GM12875 (cell line): ENCODE measurements around the gene AUNIP.
A peak's percentile ranks its signal among the peaks of the same experiment; 100 is the strongest.

Source experiments
- H3K4me3 ChIP-seq: one replicate; pipeline ENCODE4 v1.5.1; 2011; ENCODE audit warnings: low read depth, low read length, control low read depth
- TF ChIP-seq, protein P1 (sequence below): IDR thresholded peaks from 2 replicates; pipeline ENCODE4 v1.5.1; 2011; ENCODE audit warnings: low read depth, mild to moderate bottlenecking, control low read depth, inconsistent platforms, low read length, moderate library complexity, borderline replicate concordance; ENCODE audit not compliant: insufficient read depth

AUNIP gene

GRCh38 chr1:25897754-25898153 lies 38.5 kb upstream of the AUNIP start:
- TF ChIP-seq, protein P1, sequence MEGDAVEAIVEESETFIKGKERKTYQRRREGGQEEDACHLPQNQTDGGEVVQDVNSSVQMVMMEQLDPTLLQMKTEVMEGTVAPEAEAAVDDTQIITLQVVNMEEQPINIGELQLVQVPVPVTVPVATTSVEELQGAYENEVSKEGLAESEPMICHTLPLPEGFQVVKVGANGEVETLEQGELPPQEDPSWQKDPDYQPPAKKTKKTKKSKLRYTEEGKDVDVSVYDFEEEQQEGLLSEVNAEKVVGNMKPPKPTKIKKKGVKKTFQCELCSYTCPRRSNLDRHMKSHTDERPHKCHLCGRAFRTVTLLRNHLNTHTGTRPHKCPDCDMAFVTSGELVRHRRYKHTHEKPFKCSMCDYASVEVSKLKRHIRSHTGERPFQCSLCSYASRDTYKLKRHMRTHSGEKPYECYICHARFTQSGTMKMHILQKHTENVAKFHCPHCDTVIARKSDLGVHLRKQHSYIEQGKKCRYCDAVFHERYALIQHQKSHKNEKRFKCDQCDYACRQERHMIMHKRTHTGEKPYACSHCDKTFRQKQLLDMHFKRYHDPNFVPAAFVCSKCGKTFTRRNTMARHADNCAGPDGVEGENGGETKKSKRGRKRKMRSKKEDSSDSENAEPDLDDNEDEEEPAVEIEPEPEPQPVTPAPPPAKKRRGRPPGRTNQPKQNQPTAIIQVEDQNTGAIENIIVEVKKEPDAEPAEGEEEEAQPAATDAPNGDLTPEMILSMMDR, result no peak
- H3K4me3 ChIP-seq, result no peak overlapping the region

DNA sequence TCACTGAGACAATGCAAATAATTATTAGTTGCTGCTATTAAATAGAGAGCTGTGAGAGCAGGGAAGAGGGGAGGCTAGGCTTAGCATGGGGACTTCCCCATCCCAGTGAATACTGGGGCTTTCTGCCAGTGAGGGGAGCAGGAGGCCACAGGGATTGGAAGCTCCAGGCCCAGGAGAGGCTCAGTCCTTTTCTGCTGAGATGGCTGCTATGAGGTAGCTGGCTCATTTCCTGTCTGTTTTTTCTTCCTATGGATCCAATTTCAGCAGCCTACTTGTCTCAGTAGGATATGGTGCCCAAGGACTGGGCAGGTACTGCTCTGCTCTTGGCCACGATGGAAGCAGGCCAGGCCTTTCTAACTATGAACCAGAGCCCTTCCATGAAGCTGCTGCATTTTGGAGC lies 37.0 kb upstream of the AUNIP start:
- no peak overlapping the region for H3K4me3 ChIP-seq
- TF ChIP-seq, protein P1, result no peak

- H3K4me3 ChIP-seq, result no peak overlapping the region
- TF ChIP-seq, protein P1, result peak; percentile 95
These were observed 36.2 kb upstream of the AUNIP start for GRCh38 chr1:25895365-25895990.

DNA sequence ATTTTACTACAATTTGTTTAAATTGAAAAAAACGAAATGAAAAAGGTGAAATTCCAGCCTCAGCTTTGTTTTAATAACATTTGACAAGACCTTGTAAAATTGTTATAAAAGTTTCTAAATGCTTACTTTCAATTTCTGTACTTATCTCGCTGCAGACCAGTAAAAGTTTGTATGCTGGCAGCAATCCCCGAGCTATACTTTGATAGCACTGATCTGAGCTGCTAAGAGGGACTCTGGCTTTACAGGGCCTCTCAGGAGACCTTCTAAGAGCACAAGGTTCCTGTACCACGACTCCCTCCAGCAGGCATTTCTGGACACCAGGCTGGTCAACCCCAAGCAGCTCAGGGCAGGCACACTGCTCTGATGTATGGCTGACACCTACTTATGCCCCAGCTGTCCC lies 33.9 kb upstream of the AUNIP start:
- TF ChIP-seq, protein P1, result no peak
- no peak overlapping the region for H3K4me3 ChIP-seq

- TF ChIP-seq, protein P1, result no peak
- no peak overlapping the region for H3K4me3 ChIP-seq
These were observed 32.3 kb upstream of the AUNIP start for GRCh38 chr1:25891606-25892005.

DNA sequence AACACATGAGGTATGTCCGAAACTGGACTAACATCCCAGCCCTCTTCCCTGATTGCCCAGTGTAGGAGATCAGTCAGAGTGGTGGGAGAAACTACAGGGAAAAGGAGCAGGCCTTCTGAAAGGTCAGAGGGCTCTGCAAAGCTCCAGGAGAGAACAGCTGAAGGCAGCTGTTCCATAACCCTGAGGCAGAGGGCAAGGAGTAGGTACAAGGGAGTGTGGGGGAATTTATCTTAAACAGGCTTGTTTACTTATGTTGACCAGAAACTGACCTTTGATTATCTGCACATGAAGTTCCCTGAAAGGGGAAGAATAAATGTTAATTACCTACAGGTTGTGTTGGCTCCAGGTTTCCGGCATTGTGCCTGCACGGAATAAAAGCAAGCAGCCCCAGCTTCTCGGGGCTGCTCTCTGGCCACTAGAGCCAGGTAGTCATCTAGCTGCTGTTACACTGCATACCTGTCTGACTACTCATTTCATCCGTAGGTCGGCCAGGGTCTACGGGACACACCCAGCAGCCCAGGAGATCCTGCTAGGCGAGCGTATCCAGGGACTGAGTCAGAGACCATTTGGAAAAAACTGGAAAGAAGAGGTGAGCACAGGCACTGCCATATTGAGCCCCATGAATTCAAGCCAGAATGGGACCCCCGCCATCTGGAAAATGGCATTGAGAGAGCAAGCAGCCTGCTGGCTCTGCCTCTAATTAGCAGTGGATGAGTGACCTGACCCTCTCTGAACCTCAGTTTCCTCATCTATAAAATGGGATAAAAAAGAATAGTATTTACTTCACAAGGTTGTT lies 31.2 kb upstream of the AUNIP start:
- H3K4me3 ChIP-seq, result no peak overlapping the region
- TF ChIP-seq, protein P1, result no peak

- no peak overlapping the region for H3K4me3 ChIP-seq
These were observed 30.2 kb upstream of the AUNIP start for GRCh38 chr1:25889470-25889869.

More at GRCh38 chr1:25889470-25889869, 30.2 kb upstream of the AUNIP start:
- TF ChIP-seq, protein P1, result no peak
